Smooth muscle cell (in vitro differentiated cells): ENCODE data around the gene RAD9A. TPM values are rescaled to one million over a fixed set of nuclear protein-coding genes. Genes with fewer than 3 reads are reported as not detected.

Experiments used
- DNase-seq: peaks from one replicate; lab custom pipeline; 2025; ENCODE audit not compliant: unreplicated experiment; lab: John Stamatoyannopoulos, UW
- H2AFZ ChIP-seq: fragments of 200-600 bp; sonication (generic); 2 replicates; pipeline ENCODE4 v1.6.0; 2016; ENCODE audit warnings: antibody characterized with exemption, low read depth, mild to moderate bottlenecking
- H3F3A ChIP-seq: fragments of 200-600 bp; sonication (generic); 2 replicates; pipeline ENCODE4 v1.6.0; 2017; ENCODE audit warnings: antibody characterized with exemption, low read depth
- H3K27ac ChIP-seq: fragments of 200-600 bp; sonication (generic); 2 replicates; pipeline ENCODE4 v1.5.1; 2016; ENCODE audit warnings: low read depth, mild to moderate bottlenecking
- H3K27me3 ChIP-seq: fragments of 200-600 bp; sonication (generic); 2 replicates; pipeline ENCODE4 v1.6.1; 2016; ENCODE audit warnings: low read depth, mild to moderate bottlenecking
- H3K36me3 ChIP-seq: fragments of 200-600 bp; sonication (generic); 2 replicates; pipeline ENCODE4 v1.5.1; 2016; ENCODE audit warnings: low read depth
- H3K4me1 ChIP-seq: fragments of 200-600 bp; sonication (generic); 2 replicates; pipeline ENCODE4 v1.5.1; 2016; ENCODE audit warnings: low read depth
- H3K4me2 ChIP-seq: fragments of 200-600 bp; sonication (generic); 2 replicates; pipeline ENCODE4 v1.6.0; 2016; ENCODE audit warnings: mild to moderate bottlenecking
- H3K4me3 ChIP-seq: fragments of 200-600 bp; sonication (generic); 2 replicates; pipeline ENCODE4 v1.5.1; 2016; ENCODE audit warnings: mild to moderate bottlenecking
- H3K79me2 ChIP-seq: fragments of 200-600 bp; sonication (generic); 2 replicates; pipeline ENCODE4 v1.6.0; 2016; ENCODE audit warnings: low read depth, mild to moderate bottlenecking
- H3K9ac ChIP-seq: fragments of 200-600 bp; sonication (generic); 2 replicates; pipeline ENCODE4 v1.6.0; 2016; ENCODE audit warnings: low read depth
- H3K9me3 ChIP-seq: fragments of 200-600 bp; sonication (generic); replicated peaks from 2 replicates; pipeline ENCODE4 v1.5.1; 2016; ENCODE audit warnings: low read depth
- H4K20me1 ChIP-seq: fragments of 200-600 bp; sonication (generic); 2 replicates; pipeline ENCODE4 v1.6.0; 2016; ENCODE audit warnings: low read depth
- CTCF ChIP-seq: fragments of 200-600 bp; sonication (generic); IDR thresholded peaks from 2 replicates; pipeline ENCODE4 v1.5.1; 2017; ENCODE audit warnings: borderline replicate concordance, mild to moderate bottlenecking, antibody characterized with exemption; ENCODE audit not compliant: insufficient read depth, poor library complexity, severe bottlenecking
- WGBS: methylation state at CpG from one replicate; pipeline ENCODE4 v1.1.7; 2016; ENCODE audit warnings: low lambda C conversion rate; 5-methylcytosine and 5-hydroxymethylcytosine counted together
- polyA plus RNA-seq: library from polyadenylated mRNA; unstranded; fragments of >200 nt; fragmentation: Nextera tagmentation; extraction: Ambion mirVana; gene quantifications from 2 replicates; pipeline ENCODE4 v1.2.1, GENCODE V29; 2016
- total RNA-seq: library from RNA; depleted of rRNA; stranded (reverse); fragments of >200 nt; gene quantifications from 2 replicates; pipeline ENCODE4 v1.2.3, GENCODE V29; 2014

RAD9A gene
- total and polyA plus RNA-seq, 2 experiments from 2014 or later, result 19.5 to 21.4 TPM

- no peak overlapping the region for H3K4me3 ChIP-seq
- no peak overlapping the region for H3K4me2 ChIP-seq
- H4K20me1 ChIP-seq, result no peaks in the 10 kb centered on the region
- H3K27me3 ChIP-seq, result no peaks in the 10 kb centered on the region
- DNase-seq, result no peak
- no peak overlapping the region for H2AFZ ChIP-seq
- H3K9ac ChIP-seq, result no peak overlapping the region
- peak overlapping the region; percentile 10 for H3K27ac ChIP-seq
- no peaks in the 10 kb centered on the region for H3K36me3 ChIP-seq
- 61% methylated on average over 6 of the region's 6 CpGs for WGBS
- H3K4me1 ChIP-seq, result peaks cover under 1% of the 10 kb centered on the region
- no peak for TF ChIP-seq CTCF
- H3F3A ChIP-seq, result no peaks in the 10 kb centered on the region
- no peaks in the 10 kb centered on the region for H3K79me2 ChIP-seq
- H3K9me3 ChIP-seq, result no peaks in the 10 kb centered on the region
Measured at GRCh38 chr11:67387518-67387917, 4.3 kb upstream of the RAD9A start.

GRCh38 chr11:67389477-67389876, 2.3 kb upstream of the RAD9A start:
- Histone ChIP-seq H2AFZ (no peak overlapping the region), H3K79me2 (no peaks in the 10 kb centered on the region), H3K4me2 (no peak overlapping the region), H3K4me3 (no peak overlapping the region), H4K20me1 (no peaks in the 10 kb centered on the region), H3K27ac (no peak overlapping the region), H3F3A (no peaks in the 10 kb centered on the region), H3K9ac (no peak overlapping the region), H3K36me3 (no peaks in the 10 kb centered on the region), H3K27me3 (no peaks in the 10 kb centered on the region), H3K4me1 (peaks cover 3% of the 10 kb centered on the region), H3K9me3 (no peaks in the 10 kb centered on the region)
- peak; percentile 47 for TF ChIP-seq CTCF
- no peak for DNase-seq
- 76% methylated on average over 6 of the region's 6 CpGs for WGBS

GRCh38 chr11:67390947-67391303, 861 bp upstream of the RAD9A start:
- no peaks in the 10 kb centered on the region for H3K27me3 ChIP-seq
- DNase-seq, result no peak
- H3K9me3 ChIP-seq, result no peaks in the 10 kb centered on the region
- peaks cover 3% of the 10 kb centered on the region for H3K4me1 ChIP-seq
- H3F3A ChIP-seq, result no peaks in the 10 kb centered on the region
- peak overlapping the region; percentile 71 for H3K4me3 ChIP-seq
- H3K4me2 ChIP-seq, result peak overlapping the region; percentile 92
- no peak for TF ChIP-seq CTCF
- no peaks in the 10 kb centered on the region for H4K20me1 ChIP-seq
- H3K36me3 ChIP-seq, result no peaks in the 10 kb centered on the region
- 17% methylated on average over 15 of the region's 15 CpGs for WGBS
- H2AFZ ChIP-seq, result peak overlapping the region; percentile 53
- H3K79me2 ChIP-seq, result no peaks in the 10 kb centered on the region
- peak overlapping the region; percentile 79 for H3K27ac ChIP-seq
- H3K9ac ChIP-seq, result peak overlapping the region; percentile 85

- peak overlapping the region; percentile 92 for H3K4me2 ChIP-seq
- H4K20me1 ChIP-seq, result no peaks in the 10 kb centered on the region
- 18% methylated on average over 26 of the region's 31 CpGs for WGBS
- no peaks in the 10 kb centered on the region for H3F3A ChIP-seq
- no peaks in the 10 kb centered on the region for H3K27me3 ChIP-seq
- H3K9ac ChIP-seq, result peak overlapping the region; percentile 70
- H3K36me3 ChIP-seq, result no peaks in the 10 kb centered on the region
- peak overlapping the region; percentile 52 for H2AFZ ChIP-seq
- peak overlapping the region; percentile 71 for H3K4me3 ChIP-seq
- TF ChIP-seq CTCF, result no peak
- H3K9me3 ChIP-seq, result no peaks in the 10 kb centered on the region
- H3K4me1 ChIP-seq, result peaks cover 3% of the 10 kb centered on the region
- DNase-seq, result no peak
- H3K27ac ChIP-seq, result peak overlapping the region; percentile 23
- no peaks in the 10 kb centered on the region for H3K79me2 ChIP-seq
Measured at GRCh38 chr11:67392183-67392715, 463 bp downstream of the RAD9A start.
